ENCODE results near the gene ZNF569. TPM values are rescaled to one million over a fixed set of nuclear protein-coding genes. Genes with fewer than 3 reads are reported as not detected.

ZNF569 gene
- polyA plus RNA-seq, 4 donors = 0.89 to 3.4 (median 1.2) TPM

DNA sequence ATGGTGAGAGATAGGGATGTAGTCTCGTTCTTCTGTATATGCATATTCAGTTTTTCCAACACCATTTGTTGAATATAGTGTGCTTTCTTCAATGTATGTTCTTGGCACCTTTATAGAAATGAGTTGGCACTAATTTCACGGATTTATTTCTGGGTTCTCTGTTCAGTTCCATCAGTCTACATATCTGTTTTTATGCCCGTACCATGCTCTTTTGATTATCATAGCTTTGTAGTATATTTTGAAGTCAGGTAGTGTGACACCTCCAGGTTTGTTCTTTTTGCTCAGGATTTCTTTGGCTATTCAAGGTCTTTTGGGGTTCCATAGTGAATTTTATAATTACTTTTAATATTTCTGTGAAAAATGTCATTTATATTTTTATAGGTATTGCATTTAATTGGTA is 25.0 kb upstream of the ZNF569 start:
- no peaks in the 10 kb centered on the region for H3K4me1 ChIP-seq (ENCODE audit: control insufficient read depth in 3 of 3, insufficient read depth in 2 of 3, low read depth in 1 of 3, low read length in 2 of 3)
- no peak for DNase-seq
- no peak for FAIRE-seq
- no peaks in the 10 kb centered on the region for H3K27me3 ChIP-seq (ENCODE audit: control insufficient read depth in 3 of 3, insufficient read depth in 3 of 3, low read length in 3 of 3)
- H3K27ac ChIP-seq (ENCODE audit: low read depth in 1 of 3, low read length in 2 of 3) = no peak overlapping the region
- peaks cover 0 to 32% of the 10 kb centered on the region in 2 donors for H3K9me3 ChIP-seq (ENCODE audit: control insufficient read depth in 2 of 2, insufficient read depth in 1 of 2, low read depth in 1 of 2, low read length in 1 of 2)
- H3K4me3 ChIP-seq (ENCODE audit: low read depth in 1 of 3, low read length in 3 of 3) = no peak overlapping the region
- H3K36me3 ChIP-seq (ENCODE audit: control insufficient read depth in 3 of 3, insufficient read depth in 2 of 3, low read depth in 1 of 3, low read length in 3 of 3) = no peaks in the 10 kb centered on the region
- WGBS, 3 donors = 65 to 72% (median 70%) methylated on average over 3 of the region's 3 CpGs

DNA sequence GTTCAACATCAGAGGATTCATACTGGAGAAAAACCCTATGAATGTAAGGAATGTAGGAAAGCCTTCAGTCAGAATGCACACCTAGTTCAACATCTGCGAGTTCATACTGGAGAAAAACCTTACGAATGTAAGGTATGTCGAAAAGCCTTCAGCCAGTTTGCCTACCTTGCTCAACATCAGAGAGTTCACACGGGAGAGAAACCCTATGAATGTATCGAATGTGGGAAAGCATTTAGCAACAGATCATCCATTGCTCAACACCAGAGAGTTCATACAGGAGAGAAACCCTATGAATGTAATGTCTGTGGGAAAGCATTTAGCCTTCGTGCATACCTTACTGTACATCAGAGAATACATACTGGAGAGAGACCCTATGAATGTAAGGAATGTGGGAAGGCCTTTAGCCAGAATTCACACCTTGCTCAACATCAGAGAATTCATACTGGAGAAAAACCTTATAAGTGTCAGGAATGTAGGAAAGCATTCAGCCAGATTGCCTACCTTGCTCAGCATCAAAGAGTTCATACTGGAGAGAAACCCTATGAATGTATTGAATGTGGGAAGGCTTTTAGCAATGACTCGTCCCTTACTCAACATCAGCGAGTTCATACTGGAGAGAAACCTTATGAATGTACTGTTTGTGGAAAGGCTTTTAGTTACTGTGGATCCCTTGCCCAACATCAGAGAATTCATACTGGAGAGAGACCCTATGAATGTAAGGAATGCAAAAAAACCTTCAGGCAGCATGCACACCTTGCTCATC is 17.3 kb upstream of the ZNF569 start:
- no peaks in the 10 kb centered on the region for H3K27me3 ChIP-seq (ENCODE audit: control insufficient read depth in 3 of 3, insufficient read depth in 3 of 3, low read length in 3 of 3)
- H3K4me1 ChIP-seq (ENCODE audit: control insufficient read depth in 3 of 3, insufficient read depth in 2 of 3, low read depth in 1 of 3, low read length in 2 of 3) = no peaks in the 10 kb centered on the region
- H3K4me3 ChIP-seq (ENCODE audit: low read depth in 1 of 3, low read length in 3 of 3) = no peak overlapping the region
- H3K36me3 ChIP-seq (ENCODE audit: control insufficient read depth in 3 of 3, insufficient read depth in 2 of 3, low read depth in 1 of 3, low read length in 3 of 3) = peaks cover 8 to 12% (median 9%) of the 10 kb centered on the region in 3 donors
- DNase-seq (peak in 1 of 2 donors; percentile 20), FAIRE-seq (no peak)
- H3K9me3 ChIP-seq (ENCODE audit: control insufficient read depth in 2 of 2, insufficient read depth in 1 of 2, low read depth in 1 of 2, low read length in 1 of 2) = peaks cover 5 to 47% of the 10 kb centered on the region in 2 donors
- no peak overlapping the region for H3K27ac ChIP-seq (ENCODE audit: low read depth in 1 of 3, low read length in 2 of 3)
- 96 to 98% (median 97%) methylated on average over 8 of the region's 8 CpGs for WGBS, 3 donors

DNA sequence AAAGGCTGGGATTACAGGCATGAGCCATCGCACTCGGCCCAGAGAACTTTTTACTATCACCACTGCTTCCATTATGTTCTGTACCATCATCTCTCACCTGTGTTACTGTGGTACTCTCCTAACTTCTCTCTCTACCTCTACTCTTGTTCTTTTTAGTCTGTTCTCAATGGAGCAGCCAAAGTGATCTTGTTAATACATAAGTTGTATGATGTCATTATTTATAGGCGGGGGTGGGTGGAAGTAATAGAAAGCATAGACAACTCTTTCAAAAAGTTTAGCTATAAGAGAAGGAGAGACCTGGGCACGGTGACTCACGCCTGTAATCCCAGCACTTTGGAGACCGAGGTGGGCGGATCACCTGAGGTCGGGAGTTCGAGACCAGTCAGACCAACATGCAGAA is 4.9 kb upstream of the ZNF569 start:
- Histone ChIP-seq H3K9me3 (ENCODE audit: control insufficient read depth in 2 of 2, insufficient read depth in 1 of 2, low read depth in 1 of 2, low read length in 1 of 2) (peaks cover 0 to 30% of the 10 kb centered on the region in 2 donors), H3K4me3 (ENCODE audit: low read depth in 1 of 3, low read length in 3 of 3) (no peak overlapping the region), H3K4me1 (ENCODE audit: control insufficient read depth in 3 of 3, insufficient read depth in 2 of 3, low read depth in 1 of 3, low read length in 2 of 3) (peaks cover 0 to 2% (median 1%) of the 10 kb centered on the region in 3 donors), H3K27ac (ENCODE audit: low read depth in 1 of 3, low read length in 2 of 3) (no peak overlapping the region), H3K27me3 (ENCODE audit: control insufficient read depth in 3 of 3, insufficient read depth in 3 of 3, low read length in 3 of 3) (no peaks in the 10 kb centered on the region), H3K36me3 (ENCODE audit: control insufficient read depth in 3 of 3, insufficient read depth in 2 of 3, low read depth in 1 of 3, low read length in 3 of 3) (peaks cover 0 to 12% (median 10%) of the 10 kb centered on the region in 3 donors)
- FAIRE-seq = no peak
- 96 to 99% (median 99%) methylated on average over 9 of the region's 9 CpGs for WGBS, 3 donors
- no peak for DNase-seq

DNA sequence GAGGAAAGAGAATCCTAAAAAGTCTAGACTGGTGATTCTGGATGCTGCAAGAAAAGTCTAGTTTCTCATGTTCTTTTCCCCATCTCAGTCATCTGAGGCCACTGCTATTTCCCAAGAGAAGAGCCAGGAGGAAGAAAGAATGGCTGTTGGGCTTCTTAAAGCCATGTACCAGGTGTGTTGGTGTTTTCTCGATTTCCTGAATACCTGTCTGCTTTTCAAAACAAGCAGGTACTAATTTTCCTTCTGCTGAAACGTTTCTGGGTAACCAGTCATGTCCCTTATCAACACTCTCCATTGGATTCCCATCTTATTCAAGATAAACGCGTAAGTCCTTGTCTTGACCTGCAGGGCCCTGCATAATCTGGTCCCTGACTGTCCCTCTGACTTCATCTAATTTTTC is 3.0 kb upstream of the ZNF569 start:
- no peaks in the 10 kb centered on the region for H3K27me3 ChIP-seq (ENCODE audit: control insufficient read depth in 3 of 3, insufficient read depth in 3 of 3, low read length in 3 of 3)
- FAIRE-seq = no peak
- H3K9me3 ChIP-seq (ENCODE audit: control insufficient read depth in 2 of 2, insufficient read depth in 1 of 2, low read depth in 1 of 2, low read length in 1 of 2) = peaks cover 0 to 26% of the 10 kb centered on the region in 2 donors
- H3K4me3 ChIP-seq (ENCODE audit: low read depth in 1 of 3, low read length in 3 of 3) = no peak overlapping the region
- peaks cover 0 to 2% (median 1%) of the 10 kb centered on the region in 3 donors for H3K4me1 ChIP-seq (ENCODE audit: control insufficient read depth in 3 of 3, insufficient read depth in 2 of 3, low read depth in 1 of 3, low read length in 2 of 3)
- 78 to 81% (median 78%) methylated on average over 4 of the region's 4 CpGs for WGBS, 3 donors
- DNase-seq = no peak
- peaks cover 0 to 6% (median 0%) of the 10 kb centered on the region in 3 donors for H3K36me3 ChIP-seq (ENCODE audit: control insufficient read depth in 3 of 3, insufficient read depth in 2 of 3, low read depth in 1 of 3, low read length in 3 of 3)
- H3K27ac ChIP-seq (ENCODE audit: low read depth in 1 of 3, low read length in 2 of 3) = no peak overlapping the region

DNA sequence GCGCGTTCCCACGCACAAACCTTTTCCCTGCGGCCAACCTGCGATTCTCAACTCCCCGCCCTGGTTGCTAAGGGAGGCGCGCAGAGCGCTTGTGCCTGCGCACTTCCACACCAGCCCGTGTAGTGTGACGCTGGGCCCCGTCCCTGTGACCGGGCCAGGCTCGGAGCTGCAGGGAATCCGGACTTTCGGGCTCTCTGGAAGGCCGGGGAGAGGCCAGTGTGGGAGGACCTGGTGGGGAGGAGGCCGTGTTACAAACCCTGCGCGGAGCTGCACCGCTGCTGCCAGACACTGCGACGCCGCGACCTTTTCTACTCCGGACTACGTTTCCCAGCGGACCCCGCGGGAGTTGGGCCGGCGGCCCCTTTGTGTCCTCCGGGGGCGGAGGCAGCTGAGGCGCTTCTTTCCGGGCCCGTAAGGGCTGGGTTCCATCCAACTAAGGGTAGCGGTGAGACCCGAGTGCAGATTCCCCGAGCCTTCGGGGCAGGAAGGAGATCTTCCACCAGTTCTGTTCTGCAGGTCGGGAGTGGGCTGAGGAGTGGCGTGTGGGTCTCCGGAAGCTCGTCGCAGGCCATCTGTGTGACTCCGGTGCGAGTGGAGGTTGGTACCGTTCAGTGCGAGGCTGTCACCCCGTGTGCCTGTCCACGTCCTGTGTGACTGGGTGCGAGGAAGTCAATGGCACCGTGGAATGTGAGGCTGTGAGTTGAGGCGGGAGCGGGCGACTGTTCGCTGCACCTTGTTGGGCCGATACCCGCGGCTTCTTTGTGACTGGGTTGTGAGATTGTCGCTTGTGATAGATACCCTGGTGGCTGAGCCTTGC is 1.9 kb upstream of the ZNF569 start, which contains the start of gene ZNF570:
TSS of gene ZNF570 (plus strand) at position 396 of the 817 bp plus-strand sequence. CDS start 999 bp downstream, outside the sequence.
- peak; percentile 87 to 97 for DNase-seq
- peaks cover 0 to 21% of the 10 kb centered on the region in 2 donors for H3K9me3 ChIP-seq (ENCODE audit: control insufficient read depth in 2 of 2, insufficient read depth in 1 of 2, low read depth in 1 of 2, low read length in 1 of 2)
- WGBS, 3 donors = 0 to 1% (median 0%) methylated on average over 62 to 63 of the region's 63 CpGs
- FAIRE-seq = no peak
- H3K27me3 ChIP-seq (ENCODE audit: control insufficient read depth in 3 of 3, insufficient read depth in 3 of 3, low read length in 3 of 3) = no peaks in the 10 kb centered on the region
- H3K36me3 ChIP-seq (ENCODE audit: control insufficient read depth in 3 of 3, insufficient read depth in 2 of 3, low read depth in 1 of 3, low read length in 3 of 3) = peaks cover 0 to 3% (median 0%) of the 10 kb centered on the region in 3 donors
- H3K27ac ChIP-seq (ENCODE audit: low read depth in 1 of 3, low read length in 2 of 3) = peak within 1 kb of the TSS; percentile 57 to 96 (median 94)
- peaks cover 0 to 2% (median 1%) of the 10 kb centered on the region in 3 donors for H3K4me1 ChIP-seq (ENCODE audit: control insufficient read depth in 3 of 3, insufficient read depth in 2 of 3, low read depth in 1 of 3, low read length in 2 of 3)
- H3K4me3 ChIP-seq (ENCODE audit: low read depth in 1 of 3, low read length in 3 of 3) = peak within 1 kb of the TSS; percentile 60 to 86 (median 60)

DNA sequence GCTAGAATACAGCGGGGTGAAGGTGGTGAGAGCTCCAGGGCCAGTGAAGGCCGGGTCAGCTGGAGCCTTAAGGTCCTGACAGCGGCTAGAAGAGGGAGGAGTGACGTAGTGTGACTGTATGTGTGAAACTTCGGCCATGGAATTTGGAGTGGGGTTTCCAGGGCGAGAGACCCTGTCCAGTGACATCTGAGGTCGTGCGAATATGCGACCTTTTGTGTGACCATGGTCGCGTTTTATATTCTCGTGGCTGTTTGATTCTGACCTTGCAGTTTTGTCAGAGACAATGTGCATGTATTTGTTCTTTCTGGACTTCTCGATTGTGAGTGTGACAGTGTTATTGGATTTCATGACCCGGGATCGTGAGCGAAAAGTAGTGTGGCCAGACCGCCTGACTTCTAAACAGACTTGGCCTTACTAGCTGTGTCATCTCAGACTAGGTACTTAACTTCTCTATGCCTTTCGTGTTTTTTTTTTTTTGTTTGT is 405 bp upstream of the ZNF569 start:
- no peak for FAIRE-seq

DNA sequence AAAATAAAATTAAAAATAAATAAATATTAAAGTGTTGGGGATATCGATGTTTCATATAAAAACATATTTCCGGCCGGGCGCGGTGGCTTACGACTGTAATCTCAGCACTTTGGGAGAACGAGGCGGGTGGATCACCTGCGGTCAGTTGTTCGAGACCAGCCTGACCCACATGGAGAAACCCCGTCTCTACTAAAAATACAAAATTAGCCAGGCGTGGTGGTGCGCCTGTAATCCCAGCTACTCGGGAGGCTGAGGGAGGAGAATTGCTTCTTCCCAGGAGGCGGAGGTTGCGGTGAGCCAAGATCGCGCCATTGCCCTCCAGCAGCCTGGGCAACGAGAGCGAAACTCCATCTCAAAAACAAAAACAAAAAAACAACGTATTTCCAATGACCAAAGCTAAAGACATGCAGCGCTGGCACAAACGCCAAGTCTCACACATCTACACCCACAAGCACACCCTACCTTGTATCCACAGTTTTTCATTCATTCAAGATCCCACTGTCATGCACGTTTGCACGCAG is 907 bp downstream of the ZNF569 start:
- Histone ChIP-seq H3K36me3 (ENCODE audit: control insufficient read depth in 3 of 3, insufficient read depth in 2 of 3, low read depth in 1 of 3, low read length in 3 of 3) (peaks cover 0 to 5% (median 0%) of the 10 kb centered on the region in 3 donors), H3K4me1 (ENCODE audit: control insufficient read depth in 3 of 3, insufficient read depth in 2 of 3, low read depth in 1 of 3, low read length in 2 of 3) (peaks cover 0 to 2% (median 1%) of the 10 kb centered on the region in 3 donors), H3K4me3 (ENCODE audit: low read depth in 1 of 3, low read length in 3 of 3) (peak overlapping the region; percentile 59 to 96 (median 67)), H3K27me3 (ENCODE audit: control insufficient read depth in 3 of 3, insufficient read depth in 3 of 3, low read length in 3 of 3) (no peaks in the 10 kb centered on the region), H3K27ac (ENCODE audit: low read depth in 1 of 3, low read length in 2 of 3) (peak overlapping the region in 2 of 3 donors; percentile 88 to 92), H3K9me3 (ENCODE audit: control insufficient read depth in 2 of 2, insufficient read depth in 1 of 2, low read depth in 1 of 2, low read length in 1 of 2) (peaks cover 0 to 8% of the 10 kb centered on the region in 2 donors)
- FAIRE-seq (no peak), DNase-seq (no peak)
- WGBS, 3 donors = 26 to 38% (median 36%) methylated on average over 25 of the region's 25 CpGs

More for the DNA sequence above, 405 bp upstream of the ZNF569 start:
- 31 to 52% (median 41%) methylated on average over 18 of the region's 18 CpGs for WGBS, 3 donors
- H3K27ac ChIP-seq (ENCODE audit: low read depth in 1 of 3, low read length in 2 of 3) = peak overlapping the region; percentile 64 to 92 (median 88)
- H3K4me1 ChIP-seq (ENCODE audit: control insufficient read depth in 3 of 3, insufficient read depth in 2 of 3, low read depth in 1 of 3, low read length in 2 of 3) = peaks cover 0 to 2% (median 1%) of the 10 kb centered on the region in 3 donors
- no peak for DNase-seq
- peaks cover 0 to 15% of the 10 kb centered on the region in 2 donors for H3K9me3 ChIP-seq (ENCODE audit: control insufficient read depth in 2 of 2, insufficient read depth in 1 of 2, low read depth in 1 of 2, low read length in 1 of 2)
- peaks cover 0 to 3% (median 0%) of the 10 kb centered on the region in 3 donors for H3K36me3 ChIP-seq (ENCODE audit: control insufficient read depth in 3 of 3, insufficient read depth in 2 of 3, low read depth in 1 of 3, low read length in 3 of 3)
- peak overlapping the region in 2 of 3 donors; percentile 67 to 96 for H3K4me3 ChIP-seq (ENCODE audit: low read depth in 1 of 3, low read length in 3 of 3)
- H3K27me3 ChIP-seq (ENCODE audit: control insufficient read depth in 3 of 3, insufficient read depth in 3 of 3, low read length in 3 of 3) = no peaks in the 10 kb centered on the region

All from small intestine (tissue), 7 donors.